HepG2 (cell line): ENCODE results near the gene CHRM5. TPM values are rescaled to one million over a fixed set of nuclear protein-coding genes. Genes with fewer than 3 reads are reported as not detected.
A peak's percentile ranks its signal among the peaks of the same experiment; 100 is the strongest.

Experiments used
- HES4 ChIP-seq: sonication (generic); formaldehyde crosslinking; IDR thresholded peaks from 2 replicates; pipeline ENCODE4 v1.9.0; 2021; ENCODE audit warnings: mild to moderate bottlenecking, missing genetic modification reagents, borderline replicate concordance
- MAFK ChIP-seq, 2 experiments: IDR thresholded peaks in 1 of 2; conservative IDR thresholded peaks in 1 of 2; 2 replicates each; pipeline ENCODE4 v1.6.1; 2011; ENCODE audit warnings: improper control_type of control experiment in 2 of 2, low read length in 2 of 2
- MXI1 ChIP-seq: IDR thresholded peaks from 3 replicates; pipeline ENCODE4 v1.6.1; 2012; ENCODE audit warnings: low read depth, low read length, inconsistent platforms, borderline replicate concordance
- NFE2 ChIP-seq: sonication (generic); formaldehyde crosslinking; IDR thresholded peaks from 2 replicates; pipeline ENCODE4 v1.4.0; 2020; ENCODE audit warnings: missing genetic modification reagents
- PPARG ChIP-seq: conservative IDR thresholded peaks from 2 replicates; pipeline ENCODE4 v1.6.1; 2016; ENCODE audit warnings: missing biosample characterization, missing genetic modification reagents
- RNF2 ChIP-seq: fragments of 450-650 bp; conservative IDR thresholded peaks from 2 replicates; pipeline ENCODE4 v1.6.1; 2016; ENCODE audit warnings: low read depth
- SRF ChIP-seq: IDR thresholded peaks from 2 replicates; pipeline ENCODE4 v1.6.1; 2011; ENCODE audit warnings: mild to moderate bottlenecking, low read depth, low read length, moderate library complexity
- TGIF2 ChIP-seq: IDR thresholded peaks from 2 replicates; pipeline ENCODE4 v1.6.1; 2016; ENCODE audit warnings: control low read depth, missing compliant biosample characterization
- ZBTB7A ChIP-seq: sonication (generic); formaldehyde crosslinking; IDR thresholded peaks from 2 replicates; pipeline ENCODE4 v1.8.0; 2022; ENCODE audit warnings: mild to moderate bottlenecking, missing genetic modification reagents
- ZIK1 ChIP-seq: sonication (generic); formaldehyde crosslinking; IDR thresholded peaks from 2 replicates; pipeline ENCODE4 v1.5.0; 2020; ENCODE audit warnings: mild to moderate bottlenecking, low read depth, missing genetic modification reagents, borderline replicate concordance
- ZNF224 ChIP-seq: sonication (generic); formaldehyde crosslinking; IDR thresholded peaks from 2 replicates; pipeline ENCODE4 v1.5.0; 2020; ENCODE audit warnings: mild to moderate bottlenecking, missing genetic modification reagents
- ZNF564 ChIP-seq: sonication (generic); formaldehyde crosslinking; IDR thresholded peaks from 2 replicates; pipeline ENCODE4 v1.8.1; 2023; ENCODE audit warnings: mild to moderate bottlenecking, missing genetic modification reagents
- polyA plus RNA-seq, 8 experiments: library from polyadenylated mRNA; depleted of rRNA in 3 of 8; stranded (reverse) in 7 of 8; unstranded in 1 of 8; fragments of >200 nt; fragmentation: Illumina TruSeq in 4 of 8; extraction: Trizol in 4 of 8; gene quantifications; 2 replicates each; pipeline versions ENCODE4 v1.2.1 to v1.2.3, GENCODE V29; 2011 to 2016; ENCODE audit warnings: low read depth in 4 of 8, missing spikeins in 1 of 8, mixed read lengths in 1 of 8; ENCODE audit not compliant: insufficient read depth in 1 of 8
- total RNA-seq, 5 experiments: library from RNA; depleted of rRNA; stranded (reverse); fragments of >200 nt; fragmentation: Illumina TruSeq; extraction: Trizol; gene quantifications; 2 replicates each; pipeline ENCODE4 v1.2.3, GENCODE V29; 2016; ENCODE audit warnings: low read depth in 1 of 5
- TF ChIP-seq, protein P1 (sequence below): sonication (generic); formaldehyde crosslinking; IDR thresholded peaks from 2 replicates; pipeline ENCODE4 v1.5.0; 2020; ENCODE audit warnings: mild to moderate bottlenecking, missing genetic modification reagents, borderline replicate concordance
- TF ChIP-seq, protein P2 (sequence below): IDR thresholded peaks from 2 replicates; pipeline ENCODE4 v1.6.1; 2012; ENCODE audit warnings: low read depth, low read length, improper control_type of control experiment
- TF ChIP-seq, protein P3 (sequence below): sonication (generic); formaldehyde crosslinking; IDR thresholded peaks from 2 replicates; pipeline ENCODE4 v1.4.0; 2020; ENCODE audit warnings: low read depth, missing genetic modification reagents
- TF ChIP-seq, protein P4 (sequence below): sonication (generic); formaldehyde crosslinking; conservative IDR thresholded peaks from 2 replicates; pipeline ENCODE4 v1.8.0; 2022; ENCODE audit warnings: low read depth, missing genetic modification reagents

Gene CHRM5
- total and polyA plus RNA-seq, 2 of the 13 experiments (the other 11 are each of a cell fraction or from before 2014, with no cell fraction given) = not detected

DNA sequence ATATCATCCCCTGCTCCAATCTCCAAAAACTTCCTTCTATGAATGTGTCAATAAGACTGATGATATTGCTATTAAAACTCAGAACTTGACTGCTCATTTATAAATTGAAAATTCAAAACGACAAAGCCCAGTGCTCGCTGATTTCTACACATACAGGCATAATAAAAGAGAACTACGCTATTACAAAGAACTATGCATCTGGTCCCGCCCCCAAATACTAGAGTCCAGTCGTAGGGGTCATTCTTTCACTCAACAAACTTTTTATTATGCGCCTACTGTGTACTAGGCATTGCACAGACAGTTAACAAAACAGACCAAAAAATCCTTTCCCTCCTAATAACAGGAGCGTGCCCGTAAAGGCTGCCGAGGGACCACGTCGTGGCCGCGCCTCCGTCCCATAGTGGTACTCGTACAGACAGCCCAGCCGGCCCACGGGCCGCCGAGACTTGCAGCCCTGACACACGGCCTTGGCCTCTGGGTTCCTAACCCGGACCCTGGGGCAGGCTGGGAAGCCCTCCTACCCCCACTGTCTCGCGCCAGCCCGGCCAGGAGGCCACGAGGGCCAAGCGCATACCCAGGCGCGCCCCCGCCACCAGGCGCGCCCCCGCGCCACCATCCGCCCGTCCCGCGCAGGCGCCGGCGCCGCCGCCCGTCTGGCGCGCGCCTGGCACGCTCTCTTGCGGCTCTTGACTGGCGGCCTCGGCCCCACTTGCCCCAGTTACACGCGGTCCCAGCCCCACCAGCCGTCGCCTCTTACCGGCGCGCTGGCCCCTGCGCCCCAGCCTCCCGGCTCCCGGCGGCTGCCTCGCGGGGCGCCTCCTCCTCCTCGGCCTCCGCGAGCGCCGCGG lies 70.0 kb downstream of the CHRM5 start (continued):
- TF ChIP-seq HES4 (CRISPR knock-in tag) (peak; percentile 39), PPARG (CRISPR knock-in tag) (no peak), TGIF2 (CRISPR knock-in tag) (no peak), MXI1 (peak; percentile 59; the same call in 1 of the 3 replicates), ZNF564 (CRISPR knock-in tag) (no peak), ZBTB7A (CRISPR knock-in tag) (0 out of 2 replicates have a peak, but pooled peaks have one; percentile 27), RNF2 (peak; percentile 62; the same call in 1 of the 2 replicates), NFE2 (CRISPR knock-in tag) (no peak), MAFK (conservative IDR thresholded peaks at IDR 0.05 in 1 of 2, IDR thresholded peaks at IDR 0.05 in 1 of 2; ENCODE audit: low read length in 2 of 2) (no peak), ZNF224 (CRISPR knock-in tag) (no peak), SRF (no peak), ZIK1 (CRISPR knock-in tag) (peak; percentile 58)
- TF ChIP-seq, protein P1, sequence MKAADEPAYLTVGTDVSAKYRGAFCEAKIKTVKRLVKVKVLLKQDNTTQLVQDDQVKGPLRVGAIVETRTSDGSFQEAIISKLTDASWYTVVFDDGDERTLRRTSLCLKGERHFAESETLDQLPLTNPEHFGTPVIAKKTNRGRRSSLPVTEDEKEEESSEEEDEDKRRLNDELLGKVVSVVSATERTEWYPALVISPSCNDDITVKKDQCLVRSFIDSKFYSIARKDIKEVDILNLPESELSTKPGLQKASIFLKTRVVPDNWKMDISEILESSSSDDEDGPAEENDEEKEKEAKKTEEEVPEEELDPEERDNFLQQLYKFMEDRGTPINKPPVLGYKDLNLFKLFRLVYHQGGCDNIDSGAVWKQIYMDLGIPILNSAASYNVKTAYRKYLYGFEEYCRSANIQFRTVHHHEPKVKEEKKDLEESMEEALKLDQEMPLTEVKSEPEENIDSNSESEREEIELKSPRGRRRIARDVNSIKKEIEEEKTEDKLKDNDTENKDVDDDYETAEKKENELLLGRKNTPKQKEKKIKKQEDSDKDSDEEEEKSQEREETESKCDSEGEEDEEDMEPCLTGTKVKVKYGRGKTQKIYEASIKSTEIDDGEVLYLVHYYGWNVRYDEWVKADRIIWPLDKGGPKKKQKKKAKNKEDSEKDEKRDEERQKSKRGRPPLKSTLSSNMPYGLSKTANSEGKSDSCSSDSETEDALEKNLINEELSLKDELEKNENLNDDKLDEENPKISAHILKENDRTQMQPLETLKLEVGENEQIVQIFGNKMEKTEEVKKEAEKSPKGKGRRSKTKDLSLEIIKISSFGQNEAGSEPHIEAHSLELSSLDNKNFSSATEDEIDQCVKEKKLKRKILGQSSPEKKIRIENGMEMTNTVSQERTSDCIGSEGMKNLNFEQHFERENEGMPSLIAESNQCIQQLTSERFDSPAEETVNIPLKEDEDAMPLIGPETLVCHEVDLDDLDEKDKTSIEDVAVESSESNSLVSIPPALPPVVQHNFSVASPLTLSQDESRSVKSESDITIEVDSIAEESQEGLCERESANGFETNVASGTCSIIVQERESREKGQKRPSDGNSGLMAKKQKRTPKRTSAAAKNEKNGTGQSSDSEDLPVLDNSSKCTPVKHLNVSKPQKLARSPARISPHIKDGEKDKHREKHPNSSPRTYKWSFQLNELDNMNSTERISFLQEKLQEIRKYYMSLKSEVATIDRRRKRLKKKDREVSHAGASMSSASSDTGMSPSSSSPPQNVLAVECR = peak; percentile 54; the same call in 1 of the 2 replicates
- TF ChIP-seq, protein P2, sequence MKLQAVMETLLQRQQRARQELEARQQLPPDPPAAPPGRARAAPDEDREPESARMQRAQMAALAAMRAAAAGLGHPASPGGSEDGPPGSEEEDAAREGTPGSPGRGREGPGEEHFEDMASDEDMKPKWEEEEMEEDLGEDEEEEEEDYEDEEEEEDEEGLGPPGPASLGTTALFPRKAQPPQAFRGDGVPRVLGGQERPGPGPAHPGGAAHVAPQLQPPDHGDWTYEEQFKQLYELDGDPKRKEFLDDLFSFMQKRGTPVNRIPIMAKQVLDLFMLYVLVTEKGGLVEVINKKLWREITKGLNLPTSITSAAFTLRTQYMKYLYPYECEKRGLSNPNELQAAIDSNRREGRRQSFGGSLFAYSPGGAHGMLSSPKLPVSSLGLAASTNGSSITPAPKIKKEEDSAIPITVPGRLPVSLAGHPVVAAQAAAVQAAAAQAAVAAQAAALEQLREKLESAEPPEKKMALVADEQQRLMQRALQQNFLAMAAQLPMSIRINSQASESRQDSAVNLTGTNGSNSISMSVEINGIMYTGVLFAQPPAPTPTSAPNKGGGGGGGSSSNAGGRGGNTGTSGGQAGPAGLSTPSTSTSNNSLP = no peak
- TF ChIP-seq, protein P3, sequence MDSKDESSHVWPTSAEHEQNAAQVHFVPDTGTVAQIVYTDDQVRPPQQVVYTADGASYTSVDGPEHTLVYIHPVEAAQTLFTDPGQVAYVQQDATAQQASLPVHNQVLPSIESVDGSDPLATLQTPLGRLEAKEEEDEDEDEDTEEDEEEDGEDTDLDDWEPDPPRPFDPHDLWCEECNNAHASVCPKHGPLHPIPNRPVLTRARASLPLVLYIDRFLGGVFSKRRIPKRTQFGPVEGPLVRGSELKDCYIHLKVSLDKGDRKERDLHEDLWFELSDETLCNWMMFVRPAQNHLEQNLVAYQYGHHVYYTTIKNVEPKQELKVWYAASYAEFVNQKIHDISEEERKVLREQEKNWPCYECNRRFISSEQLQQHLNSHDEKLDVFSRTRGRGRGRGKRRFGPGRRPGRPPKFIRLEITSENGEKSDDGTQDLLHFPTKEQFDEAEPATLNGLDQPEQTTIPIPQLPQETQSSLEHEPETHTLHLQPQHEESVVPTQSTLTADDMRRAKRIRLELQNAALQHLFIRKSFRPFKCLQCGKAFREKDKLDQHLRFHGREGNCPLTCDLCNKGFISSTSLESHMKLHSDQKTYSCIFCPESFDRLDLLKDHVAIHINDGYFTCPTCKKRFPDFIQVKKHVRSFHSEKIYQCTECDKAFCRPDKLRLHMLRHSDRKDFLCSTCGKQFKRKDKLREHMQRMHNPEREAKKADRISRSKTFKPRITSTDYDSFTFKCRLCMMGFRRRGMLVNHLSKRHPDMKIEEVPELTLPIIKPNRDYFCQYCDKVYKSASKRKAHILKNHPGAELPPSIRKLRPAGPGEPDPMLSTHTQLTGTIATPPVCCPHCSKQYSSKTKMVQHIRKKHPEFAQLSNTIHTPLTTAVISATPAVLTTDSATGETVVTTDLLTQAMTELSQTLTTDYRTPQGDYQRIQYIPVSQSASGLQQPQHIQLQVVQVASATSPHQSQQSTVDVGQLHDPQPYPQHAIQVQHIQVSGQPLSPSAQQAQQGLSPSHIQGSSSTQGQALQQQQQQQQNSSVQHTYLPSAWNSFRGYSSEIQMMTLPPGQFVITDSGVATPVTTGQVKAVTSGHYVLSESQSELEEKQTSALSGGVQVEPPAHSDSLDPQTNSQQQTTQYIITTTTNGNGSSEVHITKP (CRISPR knock-in tag) = no peak
- TF ChIP-seq, protein P4, sequence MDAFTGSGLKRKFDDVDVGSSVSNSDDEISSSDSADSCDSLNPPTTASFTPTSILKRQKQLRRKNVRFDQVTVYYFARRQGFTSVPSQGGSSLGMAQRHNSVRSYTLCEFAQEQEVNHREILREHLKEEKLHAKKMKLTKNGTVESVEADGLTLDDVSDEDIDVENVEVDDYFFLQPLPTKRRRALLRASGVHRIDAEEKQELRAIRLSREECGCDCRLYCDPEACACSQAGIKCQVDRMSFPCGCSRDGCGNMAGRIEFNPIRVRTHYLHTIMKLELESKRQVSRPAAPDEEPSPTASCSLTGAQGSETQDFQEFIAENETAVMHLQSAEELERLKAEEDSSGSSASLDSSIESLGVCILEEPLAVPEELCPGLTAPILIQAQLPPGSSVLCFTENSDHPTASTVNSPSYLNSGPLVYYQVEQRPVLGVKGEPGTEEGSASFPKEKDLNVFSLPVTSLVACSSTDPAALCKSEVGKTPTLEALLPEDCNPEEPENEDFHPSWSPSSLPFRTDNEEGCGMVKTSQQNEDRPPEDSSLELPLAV (CRISPR knock-in tag) = no peak
